Endodermal cell (in vitro differentiated cells): ENCODE results near the gene PCDHA10. TPM values are rescaled to one million over a fixed set of nuclear protein-coding genes. Genes with fewer than 3 reads are reported as not detected.
"Not testable (repeated sequence)": the region's sequence is repeated elsewhere in the genome, so short reads cannot be mapped to it uniquely, and the experiment has no call there.

Experiments used
- DNase-seq: peaks from one replicate; pipeline ENCODE4 v3.0.0-alpha.2; 2017
- H3K27ac ChIP-seq: 2 replicates; pipeline ENCODE4 v1.5.1; 2013; ENCODE audit warnings: mild to moderate bottlenecking, low read depth, low read length, moderate library complexity
- H3K27me3 ChIP-seq: 2 replicates; pipeline ENCODE4 v1.6.1; 2013; ENCODE audit warnings: mild to moderate bottlenecking, low read length, moderate library complexity; ENCODE audit not compliant: insufficient read depth, control insufficient read depth, poor library complexity, severe bottlenecking
- H3K36me3 ChIP-seq: 2 replicates; pipeline ENCODE4 v1.7.0; 2013; ENCODE audit warnings: mild to moderate bottlenecking, low read length, moderate library complexity; ENCODE audit not compliant: control insufficient read depth, insufficient read depth
- H3K4me1 ChIP-seq: one replicate; pipeline ENCODE4 v1.7.0; 2013; ENCODE audit warnings: low read length; ENCODE audit not compliant: control insufficient read depth, insufficient read depth
- H3K4me3 ChIP-seq: 2 replicates; pipeline ENCODE4 v1.5.1; 2013; ENCODE audit warnings: mild to moderate bottlenecking, low read length, moderate library complexity
- H3K9ac ChIP-seq: 2 replicates; pipeline ENCODE4 v1.6.1; 2013; ENCODE audit warnings: mild to moderate bottlenecking, low read length, moderate library complexity; ENCODE audit not compliant: poor library complexity, severe bottlenecking; ENCODE audit errors: extremely low read depth
- H3K9me3 ChIP-seq: 2 replicates; pipeline ENCODE4 v1.6.1; 2013; ENCODE audit warnings: mild to moderate bottlenecking, low read length, moderate library complexity; ENCODE audit not compliant: control insufficient read depth
- H3K27ac Mint-ChIP-seq: 2 replicates; pipeline ENCODE4 v1.8.0; 2020; ENCODE audit warnings: mixed read lengths
- H3K27me3 Mint-ChIP-seq: 2 replicates; pipeline ENCODE4 v1.8.0; 2021; ENCODE audit warnings: mild to moderate bottlenecking, mixed read lengths; ENCODE audit not compliant: insufficient read depth
- H3K36me3 Mint-ChIP-seq: 2 replicates; pipeline ENCODE4 v1.8.0; 2020; ENCODE audit warnings: low read depth, mixed read lengths
- H3K4me1 Mint-ChIP-seq: 2 replicates; pipeline ENCODE4 v1.8.0; 2020; ENCODE audit warnings: mixed read lengths
- H3K4me3 Mint-ChIP-seq: 2 replicates; pipeline ENCODE4 v1.8.0; 2020; ENCODE audit warnings: mild to moderate bottlenecking, moderate library complexity, mixed read lengths
- H3K9me3 Mint-ChIP-seq: 2 replicates; pipeline ENCODE4 v1.8.0; 2020; ENCODE audit warnings: mild to moderate bottlenecking, mixed read lengths
- CTCF ChIP-seq: fragments of 200-600 bp; sonication (generic); conservative IDR thresholded peaks from 2 replicates; pipeline ENCODE4 v1.5.0; 2021; ENCODE audit warnings: antibody characterized with exemption, mild to moderate bottlenecking
- WGBS, 2 experiments: methylation state at CpG; one replicate each; pipeline versions ENCODE4 v1.1.5 to v1.1.7; 2013; ENCODE audit warnings: missing lambda C conversion rate in 2 of 2, mixed read lengths in 1 of 2; ENCODE audit not compliant: insufficient coverage in 1 of 2, insufficient read length in 1 of 2; 5-methylcytosine and 5-hydroxymethylcytosine counted together
- total RNA-seq, 2 donors: library from RNA; stranded (reverse); fragmentation: NEBNext Ultra II Directional in 1 of 2; extraction: Animal tissue kit (Norgen Biotek cat#: 25700) in 1 of 2; gene quantifications; 2 replicates in 1 of 2; 3 replicates in 1 of 2; pipeline ENCODE4 v1.2.1, GENCODE V29; 2021

PCDHA10 gene
- total RNA-seq, 2 donors from 2014 or later: 10.2 to 17.7 TPM

DNA sequence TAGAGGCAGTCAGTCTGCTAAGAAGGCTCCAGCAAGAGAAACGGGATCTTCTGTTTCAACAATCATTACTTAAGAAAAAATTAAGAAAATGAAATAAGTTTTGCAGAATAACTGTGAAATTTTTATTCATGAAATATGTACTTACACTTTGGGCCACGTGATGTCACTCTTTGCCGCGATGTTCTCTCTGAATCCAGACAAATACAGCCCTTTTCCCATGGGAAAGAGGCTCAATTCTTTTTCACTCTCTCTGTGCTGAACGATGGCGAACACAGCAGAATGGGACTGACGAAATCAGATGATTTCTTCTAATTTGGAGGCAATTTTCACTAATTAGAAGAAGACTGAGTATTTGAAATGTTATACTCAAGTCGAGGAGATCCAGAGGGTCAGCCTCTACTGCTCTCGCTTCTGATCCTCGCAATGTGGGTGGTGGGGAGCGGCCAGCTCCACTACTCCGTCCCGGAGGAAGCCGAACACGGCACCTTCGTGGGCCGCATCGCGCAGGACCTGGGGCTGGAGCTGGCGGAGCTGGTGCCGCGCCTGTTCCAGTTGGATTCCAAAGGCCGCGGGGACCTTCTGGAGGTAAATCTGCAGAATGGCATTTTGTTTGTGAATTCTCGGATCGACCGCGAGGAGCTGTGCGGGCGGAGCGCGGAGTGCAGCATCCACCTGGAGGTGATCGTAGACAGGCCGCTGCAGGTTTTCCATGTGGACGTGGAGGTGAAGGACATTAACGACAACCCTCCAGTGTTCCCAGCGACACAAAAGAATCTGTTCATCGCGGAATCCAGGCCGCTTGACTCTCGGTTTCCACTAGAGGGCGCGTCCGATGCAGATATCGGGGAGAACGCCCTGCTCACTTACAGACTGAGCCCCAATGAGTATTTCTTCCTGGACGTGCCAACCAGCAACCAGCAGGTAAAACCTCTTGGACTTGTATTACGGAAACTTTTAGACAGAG, 7.3 kb upstream of the PCDHA10 start, which contains the start of gene PCDHA9:
PCDHA9 (plus strand) TSS at position 244 of the 964 bp plus-strand sequence; CDS start at position 358, 114 bp downstream.
- H3K4me1 ChIP-seq, H3K27ac ChIP-seq, H3K27me3 ChIP-seq, H3K4me3 ChIP-seq, H3K9ac ChIP-seq, H3K4me1 Mint-ChIP-seq, H3K27me3 Mint-ChIP-seq, H3K9me3 Mint-ChIP-seq, H3K36me3 Mint-ChIP-seq, H3K9me3 ChIP-seq, H3K36me3 ChIP-seq: not testable (repeated sequence)
- 91 to 93% methylated on average over 15 to 36 of the region's 48 CpGs for WGBS, 2 experiments
- H3K27ac Mint-ChIP-seq: peak within 1 kb of the TSS; percentile 79
- TF ChIP-seq CTCF: peak; percentile 63
- H3K4me3 Mint-ChIP-seq: peak within 1 kb of the TSS; percentile 76
- peak; percentile 52 for DNase-seq

GRCh38 chr5:140849831-140850634, 5.7 kb upstream of the PCDHA10 start:
- not testable (repeated sequence) for H3K4me1 ChIP-seq, H3K36me3 Mint-ChIP-seq, H3K27ac ChIP-seq, H3K27me3 ChIP-seq, H3K36me3 ChIP-seq, H3K27ac Mint-ChIP-seq, H3K4me3 ChIP-seq, H3K9ac ChIP-seq, H3K9me3 ChIP-seq, H3K4me3 Mint-ChIP-seq, H3K9me3 Mint-ChIP-seq, H3K4me1 Mint-ChIP-seq, H3K27me3 Mint-ChIP-seq, DNase-seq
- 96 to 99% methylated on average over 88 to 101 of the region's 101 CpGs for WGBS, 2 experiments

GRCh38 chr5:140857177-140857986, 1.7 kb downstream of the PCDHA10 start:
- no peak overlapping the region for H3K27ac Mint-ChIP-seq
- peaks cover 41% of the 10 kb centered on the region for H3K36me3 Mint-ChIP-seq
- Histone ChIP-seq H3K4me3 (no peak overlapping the region), H3K9me3 (peaks cover 5% of the 10 kb centered on the region), H3K27ac (no peak overlapping the region), H3K36me3 (no peaks in the 10 kb centered on the region), H3K4me1 (no peaks in the 10 kb centered on the region), H3K9ac (no peak overlapping the region), H3K27me3 (no peaks in the 10 kb centered on the region)
- H3K4me1 Mint-ChIP-seq: peaks cover 6% of the 10 kb centered on the region
- 97 to 99% methylated on average over 77 to 94 of the region's 94 CpGs for WGBS, 2 experiments
- peak overlapping the region; percentile 96 for H3K4me3 Mint-ChIP-seq
- no peak for TF ChIP-seq CTCF
- H3K9me3 Mint-ChIP-seq: peaks cover 37% of the 10 kb centered on the region
- peak; percentile 42 for DNase-seq
- no peaks in the 10 kb centered on the region for H3K27me3 Mint-ChIP-seq
